HFFc6 (cell line): ENCODE data around the gene DLEU7. TPM values are rescaled to one million over a fixed set of nuclear protein-coding genes. Genes with fewer than 3 reads are reported as not detected.

Experiments
- DNase-seq: peaks from one replicate; pipeline ENCODE4 v3.0.0-alpha.2; 2018
- H3K27ac Mint-ChIP-seq: 2 replicates; pipeline ENCODE4 v1.8.0; 2020; ENCODE audit warnings: mild to moderate bottlenecking, mixed read lengths
- H3K27me3 Mint-ChIP-seq: 2 replicates; pipeline ENCODE4 v1.8.0; 2021; ENCODE audit warnings: mild to moderate bottlenecking, moderate library complexity, mixed read lengths; ENCODE audit not compliant: insufficient read depth
- H3K36me3 Mint-ChIP-seq: 2 replicates; pipeline ENCODE4 v1.8.0; 2021; ENCODE audit warnings: low read depth, mixed read lengths
- H3K4me1 Mint-ChIP-seq: 2 replicates; pipeline ENCODE4 v1.8.0; 2020; ENCODE audit warnings: low read depth, mixed read lengths
- H3K4me3 Mint-ChIP-seq: 2 replicates; pipeline ENCODE4 v1.8.0; 2020; ENCODE audit warnings: mild to moderate bottlenecking, moderate library complexity, mixed read lengths
- H3K9me3 Mint-ChIP-seq: 2 replicates; pipeline ENCODE4 v1.8.0; 2020; ENCODE audit warnings: mild to moderate bottlenecking, mixed read lengths
- total RNA-seq, 6 experiments: library from RNA; stranded (reverse); fragmentation: NEBNext Ultra II Directional; extraction: Animal tissue kit (Norgen Biotek cat#: 25700); gene quantifications; 2 replicates in 1 of 6; 3 replicates in 5 of 6; pipeline ENCODE4 v1.2.3, GENCODE V29; 2021
- TF ChIP-seq, protein P1 (sequence below): fragments of 200-600 bp; sonication (generic); IDR thresholded peaks from 2 replicates; pipeline ENCODE4 v1.5.0; 2021; ENCODE audit warnings: antibody characterized with exemption, mild to moderate bottlenecking

Gene DLEU7
- total RNA-seq, 6 experiments from 2014 or later: not detected

DNA sequence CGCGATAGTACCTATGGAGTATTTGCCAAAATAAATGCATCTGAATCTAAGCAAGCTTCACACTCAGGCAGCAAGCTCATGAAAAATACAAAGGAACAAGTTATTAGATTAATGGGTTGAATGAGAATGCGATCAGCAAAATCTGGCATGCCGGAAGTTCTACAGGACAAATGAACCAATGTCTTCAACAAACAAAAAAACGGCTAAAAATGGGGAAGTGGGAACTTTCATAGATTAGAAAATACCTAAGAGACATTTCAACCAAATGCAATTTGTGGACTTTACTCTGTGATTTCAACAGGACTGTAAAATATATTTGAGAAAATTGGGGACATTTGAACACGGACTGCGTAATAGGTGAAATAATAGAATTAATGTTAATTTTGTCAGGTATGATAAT is 43.7 kb upstream of the DLEU7 start:
- TF ChIP-seq, protein P1, sequence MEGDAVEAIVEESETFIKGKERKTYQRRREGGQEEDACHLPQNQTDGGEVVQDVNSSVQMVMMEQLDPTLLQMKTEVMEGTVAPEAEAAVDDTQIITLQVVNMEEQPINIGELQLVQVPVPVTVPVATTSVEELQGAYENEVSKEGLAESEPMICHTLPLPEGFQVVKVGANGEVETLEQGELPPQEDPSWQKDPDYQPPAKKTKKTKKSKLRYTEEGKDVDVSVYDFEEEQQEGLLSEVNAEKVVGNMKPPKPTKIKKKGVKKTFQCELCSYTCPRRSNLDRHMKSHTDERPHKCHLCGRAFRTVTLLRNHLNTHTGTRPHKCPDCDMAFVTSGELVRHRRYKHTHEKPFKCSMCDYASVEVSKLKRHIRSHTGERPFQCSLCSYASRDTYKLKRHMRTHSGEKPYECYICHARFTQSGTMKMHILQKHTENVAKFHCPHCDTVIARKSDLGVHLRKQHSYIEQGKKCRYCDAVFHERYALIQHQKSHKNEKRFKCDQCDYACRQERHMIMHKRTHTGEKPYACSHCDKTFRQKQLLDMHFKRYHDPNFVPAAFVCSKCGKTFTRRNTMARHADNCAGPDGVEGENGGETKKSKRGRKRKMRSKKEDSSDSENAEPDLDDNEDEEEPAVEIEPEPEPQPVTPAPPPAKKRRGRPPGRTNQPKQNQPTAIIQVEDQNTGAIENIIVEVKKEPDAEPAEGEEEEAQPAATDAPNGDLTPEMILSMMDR: no peak
- Mint-ChIP-seq H3K4me1 (peaks cover under 1% of the 10 kb centered on the region; the same call in 1 of the 2 replicates), H3K27me3 (no peaks in the 10 kb centered on the region; the same call in none of the 2 replicates), H3K4me3 (no peak overlapping the region), H3K27ac (no peak overlapping the region), H3K36me3 (no peaks in the 10 kb centered on the region), H3K9me3 (no peaks in the 10 kb centered on the region)
- DNase-seq: no peak

DNA sequence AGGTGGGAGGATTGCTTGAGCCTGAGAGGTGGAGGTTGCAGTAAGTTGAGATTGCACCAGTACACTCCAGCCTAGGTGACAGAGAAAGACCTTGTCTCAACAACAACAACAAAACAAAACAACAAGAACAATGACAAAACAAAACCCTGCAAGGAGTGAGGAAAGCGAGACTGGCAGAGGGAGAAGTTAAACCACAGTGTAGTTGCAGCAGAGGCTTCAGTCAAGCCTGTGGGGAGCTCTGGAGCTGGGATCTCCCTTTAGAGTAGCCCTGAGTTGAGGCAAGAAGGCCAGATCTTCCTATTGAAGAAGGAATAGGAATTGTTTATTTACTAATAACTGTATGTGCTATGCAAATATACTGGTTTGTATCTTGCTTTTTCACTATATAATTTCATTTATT is 40.8 kb upstream of the DLEU7 start:
- H3K27me3 Mint-ChIP-seq: peaks cover 6% of the 10 kb centered on the region
- no peak overlapping the region for H3K4me3 Mint-ChIP-seq
- DNase-seq: no peak
- TF ChIP-seq, protein P1: no peak
- no peaks in the 10 kb centered on the region for H3K36me3 Mint-ChIP-seq
- H3K9me3 Mint-ChIP-seq: no peaks in the 10 kb centered on the region
- no peak overlapping the region for H3K27ac Mint-ChIP-seq
- H3K4me1 Mint-ChIP-seq: no peaks in the 10 kb centered on the region

DNA sequence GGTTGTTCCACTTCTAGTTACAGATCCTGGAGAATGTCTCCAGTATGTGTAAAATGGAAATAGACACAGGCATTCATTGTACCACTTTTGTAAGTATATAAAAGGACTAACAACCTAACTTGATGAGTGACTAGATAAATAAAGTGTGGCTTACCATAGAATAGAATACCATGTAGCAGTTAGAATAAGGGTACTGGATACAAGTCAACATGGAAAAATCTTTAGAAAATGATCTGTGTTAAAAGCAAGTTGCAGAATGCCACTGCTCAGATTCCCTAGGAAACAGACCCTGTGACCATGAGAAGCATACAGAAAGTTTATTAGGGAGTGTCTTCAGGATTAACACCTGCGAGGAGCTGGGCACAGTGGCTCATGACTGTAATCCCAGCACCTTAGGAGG is 40.2 kb upstream of the DLEU7 start:
- H3K27ac Mint-ChIP-seq: no peak overlapping the region
- TF ChIP-seq, protein P1: no peak
- peaks cover 6% of the 10 kb centered on the region for H3K27me3 Mint-ChIP-seq
- H3K4me1 Mint-ChIP-seq: no peaks in the 10 kb centered on the region
- no peaks in the 10 kb centered on the region for H3K9me3 Mint-ChIP-seq
- H3K4me3 Mint-ChIP-seq: no peak overlapping the region
- H3K36me3 Mint-ChIP-seq: no peaks in the 10 kb centered on the region
- DNase-seq: no peak

DNA sequence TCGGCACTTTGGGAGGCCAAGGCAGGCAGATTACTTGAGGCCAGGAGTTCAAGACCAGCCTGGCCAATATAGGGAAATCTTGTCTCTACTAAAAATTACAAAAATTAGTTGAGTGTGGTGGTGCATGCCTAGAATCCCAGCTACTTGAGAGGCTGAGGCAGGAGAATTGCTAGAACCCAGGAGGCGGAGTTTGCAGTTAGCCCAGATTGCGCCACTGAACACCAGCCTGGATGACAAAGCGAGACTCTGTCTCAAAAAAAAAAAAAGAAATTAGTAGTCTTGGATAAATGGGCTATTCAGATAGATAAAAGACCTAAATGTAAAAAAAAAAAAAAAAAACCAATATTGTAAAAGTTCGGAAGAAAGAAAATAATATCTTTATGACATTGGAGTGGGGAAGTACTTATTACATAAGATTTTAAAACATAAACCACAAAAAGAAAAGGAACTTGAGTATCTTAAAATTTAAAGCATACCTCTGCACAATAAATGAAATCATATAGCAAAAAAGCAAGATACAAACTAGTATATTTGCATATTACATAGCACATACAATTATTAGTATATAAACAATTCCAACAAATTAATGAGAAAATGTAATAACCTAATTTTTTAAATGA is 39.4 kb upstream of the DLEU7 start:
- H3K36me3 Mint-ChIP-seq: no peaks in the 10 kb centered on the region
- DNase-seq: no peak
- no peaks in the 10 kb centered on the region for H3K4me1 Mint-ChIP-seq
- TF ChIP-seq, protein P1: no peak
- peaks cover 8% of the 10 kb centered on the region for H3K27me3 Mint-ChIP-seq
- H3K9me3 Mint-ChIP-seq: no peaks in the 10 kb centered on the region
- H3K4me3 Mint-ChIP-seq: no peak overlapping the region
- no peak overlapping the region for H3K27ac Mint-ChIP-seq

DNA sequence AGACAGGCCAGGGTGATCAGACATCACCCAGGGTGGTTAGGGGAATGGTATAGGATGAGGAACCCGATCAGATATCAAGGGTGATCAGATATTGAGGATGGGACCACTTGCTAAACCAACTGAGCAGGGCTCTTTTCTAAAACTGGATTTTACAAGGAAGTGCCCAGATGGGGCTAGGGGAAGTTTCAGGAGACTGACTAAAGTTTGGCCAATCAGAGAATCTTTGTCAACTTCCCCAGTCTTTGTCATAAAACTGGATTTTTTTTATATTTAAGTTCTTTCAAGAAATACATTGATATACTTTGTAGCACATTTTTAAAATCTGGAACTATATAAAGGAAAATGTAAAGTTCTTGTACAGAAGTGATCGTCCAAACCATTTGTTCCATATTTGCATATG is 30.5 kb upstream of the DLEU7 start:
- Mint-ChIP-seq H3K9me3 (no peaks in the 10 kb centered on the region), H3K36me3 (no peaks in the 10 kb centered on the region), H3K4me1 (peaks cover 6% of the 10 kb centered on the region; the same call in 1 of the 2 replicates), H3K27ac (no peak overlapping the region), H3K27me3 (peaks cover 2% of the 10 kb centered on the region; the same call in 1 of the 2 replicates), H3K4me3 (no peak overlapping the region)
- DNase-seq: no peak
- TF ChIP-seq, protein P1: no peak
